Mesothelial cell of epicardium (in vitro differentiated cells): ENCODE measurements around the gene F8. TPM values are rescaled to one million over a fixed set of nuclear protein-coding genes. Genes with fewer than 3 reads are reported as not detected.
"Not testable (repeated sequence)": the region's sequence is repeated elsewhere in the genome, so short reads cannot be mapped to it uniquely, and the experiment has no call there.

Source experiments
- DNase-seq, 2 experiments: peaks; one replicate each; pipeline ENCODE4 v3.0.0; 2021; ENCODE audit warnings: low spot score in 2 of 2; ENCODE audit not compliant: unreplicated experiment in 2 of 2
- H3K27ac Mint-ChIP-seq: 2 replicates; pipeline ENCODE4 v1.8.0; 2021; ENCODE audit warnings: mixed read lengths
- H3K27me3 Mint-ChIP-seq: 2 replicates; pipeline ENCODE4 v1.8.0; 2021; ENCODE audit warnings: low read depth, mixed read lengths
- H3K36me3 Mint-ChIP-seq: 2 replicates; pipeline ENCODE4 v1.8.0; 2021; ENCODE audit warnings: mixed read lengths
- H3K4me1 Mint-ChIP-seq: 2 replicates; pipeline ENCODE4 v1.8.0; 2021; ENCODE audit warnings: mixed read lengths
- H3K4me3 Mint-ChIP-seq: 2 replicates; pipeline ENCODE4 v1.8.0; 2021; ENCODE audit warnings: mild to moderate bottlenecking, moderate library complexity, mixed read lengths
- H3K9me3 Mint-ChIP-seq: 2 replicates; pipeline ENCODE4 v1.8.0; 2021; ENCODE audit warnings: mixed read lengths
- CTCF ChIP-seq: fragments of 200-600 bp; sonication (generic); IDR thresholded peaks from one replicate; pipeline ENCODE4 v1.5.0; 2021; ENCODE audit warnings: antibody characterized with exemption; ENCODE audit not compliant: unreplicated experiment
- total RNA-seq: library from RNA; stranded (reverse); gene quantifications from 3 replicates; pipeline ENCODE4 v1.2.1, GENCODE V29; 2021

Gene F8
- total RNA-seq, 1 donor from 2014 or later = 3.9 TPM

- peaks cover 30% of the 10 kb centered on the region for H3K9me3 Mint-ChIP-seq
- TF ChIP-seq CTCF = no peak
- no peak overlapping the region for H3K4me3 Mint-ChIP-seq
- no peak overlapping the region for H3K27ac Mint-ChIP-seq
- no peak for DNase-seq
- no peaks in the 10 kb centered on the region for H3K27me3 Mint-ChIP-seq
- H3K4me1 Mint-ChIP-seq = no peaks in the 10 kb centered on the region
- no peaks in the 10 kb centered on the region for H3K36me3 Mint-ChIP-seq
Observed at GRCh38 chrX:154824638-154825037, 197.9 kb downstream of the F8 start.

DNA sequence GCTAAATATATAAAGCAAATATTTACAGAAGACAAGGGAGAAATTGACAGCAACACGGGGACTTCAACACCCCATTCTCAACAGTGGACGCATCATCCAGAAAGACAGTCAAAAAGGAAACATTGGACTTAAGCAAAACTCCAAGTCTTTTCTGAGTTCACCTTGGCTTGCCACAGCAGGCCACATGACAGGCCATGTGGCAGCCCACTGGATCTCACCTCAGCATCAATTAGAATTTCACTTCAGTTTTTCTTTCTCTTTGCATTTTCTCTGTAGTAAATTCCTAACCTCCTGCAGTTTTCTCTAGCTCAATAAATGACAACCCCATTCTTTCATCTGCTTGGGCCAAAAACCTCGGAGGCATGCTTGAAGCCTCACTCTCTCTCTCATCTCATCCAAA lies 200.5 kb downstream of the F8 start:
- no peak for DNase-seq
- no peaks in the 10 kb centered on the region for H3K4me1 Mint-ChIP-seq
- H3K9me3 Mint-ChIP-seq = peaks cover 23% of the 10 kb centered on the region
- no peak overlapping the region for H3K4me3 Mint-ChIP-seq
- no peaks in the 10 kb centered on the region for H3K27me3 Mint-ChIP-seq
- H3K27ac Mint-ChIP-seq = no peak overlapping the region
- no peaks in the 10 kb centered on the region for H3K36me3 Mint-ChIP-seq
- no peak for TF ChIP-seq CTCF

- DNase-seq = no peak
- Mint-ChIP-seq H3K27me3 (no peaks in the 10 kb centered on the region), H3K36me3 (no peaks in the 10 kb centered on the region), H3K9me3 (peaks cover 21% of the 10 kb centered on the region), H3K4me3 (no peak overlapping the region), H3K27ac (no peak overlapping the region), H3K4me1 (no peaks in the 10 kb centered on the region)
- TF ChIP-seq CTCF = no peak
Observed at GRCh38 chrX:154821523-154821922, 201.0 kb downstream of the F8 start.

DNA sequence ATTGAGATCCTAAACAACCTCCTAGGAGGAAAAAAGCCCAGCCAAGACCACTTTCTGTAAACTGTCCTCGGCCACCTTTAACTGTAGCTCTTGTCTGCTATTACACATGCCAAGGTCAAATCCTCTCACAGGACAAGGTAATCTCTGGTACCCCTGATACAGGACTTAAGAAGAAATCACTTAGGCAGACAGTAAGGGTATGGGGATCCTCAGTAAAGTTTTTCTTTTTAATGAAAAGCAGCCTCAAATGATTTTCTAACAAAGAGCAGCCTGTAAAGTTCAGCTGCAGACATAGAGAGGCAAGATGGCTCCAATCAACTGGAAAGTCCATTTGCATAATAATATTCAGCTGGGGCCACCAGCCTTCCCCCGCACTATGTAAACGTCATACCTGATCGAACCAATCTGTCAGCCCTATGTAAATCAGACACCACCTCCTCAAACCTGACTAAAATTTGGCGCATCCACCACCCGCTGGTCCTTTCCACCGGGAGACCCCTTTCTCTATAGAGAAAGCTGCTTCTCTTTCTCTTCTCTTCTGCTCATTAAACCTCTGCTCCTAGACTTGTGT lies 202.7 kb downstream of the F8 start:
- H3K27ac Mint-ChIP-seq = no peak overlapping the region
- H3K4me3 Mint-ChIP-seq = no peak overlapping the region
- no peak for TF ChIP-seq CTCF
- H3K4me1 Mint-ChIP-seq = no peaks in the 10 kb centered on the region
- H3K9me3 Mint-ChIP-seq = peaks cover 18% of the 10 kb centered on the region
- DNase-seq = no peak
- H3K36me3 Mint-ChIP-seq = no peaks in the 10 kb centered on the region
- H3K27me3 Mint-ChIP-seq = no peaks in the 10 kb centered on the region

GRCh38 chrX:154818916-154819770 lies 203.4 kb downstream of the F8 start:
- Mint-ChIP-seq H3K9me3 (peaks cover 14% of the 10 kb centered on the region), H3K27me3 (no peaks in the 10 kb centered on the region), H3K27ac (no peak overlapping the region), H3K4me1 (no peaks in the 10 kb centered on the region), H3K36me3 (no peaks in the 10 kb centered on the region), H3K4me3 (no peak overlapping the region)
- no peak for DNase-seq
- TF ChIP-seq CTCF = no peak

DNA sequence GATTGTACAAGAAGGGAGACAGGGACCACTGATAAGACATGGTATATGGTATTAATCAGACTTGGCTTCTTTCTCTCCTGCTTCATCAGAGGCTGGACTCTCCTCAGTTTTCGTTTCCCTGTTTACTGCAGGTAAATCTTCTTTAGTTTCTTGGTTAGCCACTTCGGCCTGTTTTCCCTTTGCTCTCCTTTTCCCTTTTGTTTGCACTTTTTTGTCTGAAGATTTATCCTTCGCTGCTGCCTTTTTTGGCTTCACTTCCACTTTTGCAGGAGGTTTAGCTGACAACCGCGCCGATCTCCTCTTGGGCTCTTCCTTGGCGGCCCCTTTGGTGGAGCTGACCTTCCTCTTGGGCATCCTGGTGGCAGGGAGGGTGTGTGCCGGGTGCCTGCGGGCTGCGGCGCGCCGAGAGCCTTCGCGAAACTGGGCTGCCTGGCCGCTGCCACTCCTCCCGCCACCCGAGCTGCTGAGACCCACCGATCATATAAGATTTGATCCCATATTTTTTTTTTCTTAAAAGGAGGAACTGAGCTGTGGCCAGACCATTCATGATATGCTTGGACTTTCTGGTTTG lies 205.4 kb downstream of the F8 start:
- not testable (repeated sequence) for H3K27me3 Mint-ChIP-seq, H3K36me3 Mint-ChIP-seq, DNase-seq, H3K4me3 Mint-ChIP-seq, H3K4me1 Mint-ChIP-seq, H3K9me3 Mint-ChIP-seq, H3K27ac Mint-ChIP-seq

DNA sequence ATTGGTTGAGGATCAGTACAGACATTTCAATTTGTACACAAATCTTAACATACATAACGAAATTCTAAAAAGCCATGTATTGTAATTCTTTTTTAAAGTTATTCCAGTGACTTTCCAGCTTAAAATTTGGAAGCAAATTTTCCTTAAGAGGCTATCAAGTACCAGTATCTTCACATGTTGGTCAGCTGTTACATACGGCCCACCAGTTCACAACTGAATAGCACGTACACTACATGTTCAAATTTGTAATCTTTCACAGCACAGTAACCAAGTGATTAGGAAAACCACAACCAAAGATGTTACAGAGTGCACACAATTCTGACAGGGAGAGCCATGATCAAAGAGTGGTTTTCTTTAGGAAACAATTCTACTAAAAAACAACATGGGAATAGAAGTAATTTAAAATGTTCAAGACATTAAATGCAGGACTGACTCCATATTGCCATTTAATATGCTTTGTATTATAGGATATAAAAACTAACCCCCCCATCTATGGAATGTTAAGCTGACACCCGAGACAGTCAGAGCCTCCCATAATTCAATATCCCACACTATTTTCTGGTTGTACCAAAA lies 206.1 kb downstream of the F8 start:
- H3K4me1 Mint-ChIP-seq, H3K9me3 Mint-ChIP-seq, H3K4me3 Mint-ChIP-seq, H3K36me3 Mint-ChIP-seq, DNase-seq, H3K27me3 Mint-ChIP-seq, H3K27ac Mint-ChIP-seq: not testable (repeated sequence)
